ENCODE results near the gene TMEM187. TPM values are rescaled to one million over a fixed set of nuclear protein-coding genes. Genes with fewer than 3 reads are reported as not detected.

The TMEM187 gene
- total RNA-seq, 2 donors from 2014 or later = 16.9 to 18.2 TPM

GRCh38 chrX:153951683-153952372 lies 20.7 kb upstream of the TMEM187 start:
- no peaks in the 10 kb centered on the region for H3K27me3 ChIP-seq (replicated peaks; ENCODE audit: insufficient read depth)
- 96% methylated on average over 11 of the region's 28 CpGs for WGBS
- intact Hi-C loops (cut with DNase I) = no loop called here
- no peak overlapping the region for H3K4me3 ChIP-seq
- TF ChIP-seq POLR2AphosphoS5 (IDR thresholded peaks at IDR 0.05) (no peak), CTCF (IDR thresholded peaks at IDR 0.05) (no peak), POLR2A (IDR thresholded peaks at IDR 0.05) (no peak)
- H3K36me3 ChIP-seq = no peaks in the 10 kb centered on the region
- no peaks in the 10 kb centered on the region for H3K4me1 ChIP-seq (replicated peaks)
- no peak for DNase-seq (ENCODE audit: low spot score)
- no peak overlapping the region for H3K27ac ChIP-seq
- H3K9me3 ChIP-seq = no peaks in the 10 kb centered on the region

GRCh38 chrX:153952373-153953026 lies 20.1 kb upstream of the TMEM187 start:
- H3K4me3 ChIP-seq = no peak overlapping the region
- H3K27ac ChIP-seq = peak overlapping the region; percentile 53
- H3K4me1 ChIP-seq (replicated peaks) = no peaks in the 10 kb centered on the region
- no peaks in the 10 kb centered on the region for H3K9me3 ChIP-seq
- no peak for TF ChIP-seq CTCF (IDR thresholded peaks at IDR 0.05)
- TF ChIP-seq POLR2A (IDR thresholded peaks at IDR 0.05) = no peak
- no peak for TF ChIP-seq POLR2AphosphoS5 (IDR thresholded peaks at IDR 0.05)
- intact Hi-C loops (cut with DNase I) = no loop called here
- no peak for DNase-seq (ENCODE audit: low spot score)
- H3K36me3 ChIP-seq = no peaks in the 10 kb centered on the region
- 92% methylated on average over 8 of the region's 32 CpGs for WGBS
- H3K27me3 ChIP-seq (replicated peaks; ENCODE audit: insufficient read depth) = no peaks in the 10 kb centered on the region

GRCh38 chrX:153953342-153953830 lies 19.2 kb upstream of the TMEM187 start:
- Histone ChIP-seq H3K4me3 (no peak overlapping the region), H3K27me3 (replicated peaks; ENCODE audit: insufficient read depth) (no peaks in the 10 kb centered on the region), H3K27ac (peak overlapping the region; percentile 53), H3K4me1 (replicated peaks) (no peaks in the 10 kb centered on the region), H3K36me3 (no peaks in the 10 kb centered on the region), H3K9me3 (no peaks in the 10 kb centered on the region)
- TF ChIP-seq CTCF (IDR thresholded peaks at IDR 0.05) (peak; percentile 84 to 95 (median 94)), POLR2A (IDR thresholded peaks at IDR 0.05) (no peak), POLR2AphosphoS5 (IDR thresholded peaks at IDR 0.05) (peak; percentile 52)
- DNase-seq (ENCODE audit: low spot score) = peak; percentile 28
- WGBS = 50% methylated on average over 6 of the region's 33 CpGs
- intact Hi-C loops (cut with DNase I) = no loop called here

- Histone ChIP-seq H3K36me3 (no peaks in the 10 kb centered on the region), H3K27me3 (replicated peaks; ENCODE audit: insufficient read depth) (no peaks in the 10 kb centered on the region), H3K27ac (peak overlapping the region; percentile 53), H3K4me3 (no peak overlapping the region), H3K9me3 (no peaks in the 10 kb centered on the region), H3K4me1 (replicated peaks) (no peaks in the 10 kb centered on the region)
- intact Hi-C loops (cut with DNase I) = no loop called here
- TF ChIP-seq CTCF (IDR thresholded peaks at IDR 0.05) (no peak), POLR2AphosphoS5 (IDR thresholded peaks at IDR 0.05) (no peak), POLR2A (IDR thresholded peaks at IDR 0.05) (no peak)
- no peak for DNase-seq (ENCODE audit: low spot score)
- WGBS = 67% methylated on average over 19 of the region's 33 CpGs
Observed at GRCh38 chrX:153953892-153954557, 18.5 kb upstream of the TMEM187 start.

Measured in prostate gland (tissue), 2 donors.